BE2C (cell line): ENCODE measurements around the gene FAM174B.

ENCODE experiments used
- DNase-seq: peaks from one replicate; pipeline ENCODE4 v3.0.0-alpha.2; 2020
- H3K27me3 ChIP-seq: fragments of 250-450 bp; sonication (Bioruptor Pico); 2 replicates; pipeline ENCODE4 v1.5.1; 2020; ENCODE audit warnings: mild to moderate bottlenecking
- H3K36me3 ChIP-seq: fragments of 250-450 bp; sonication (Bioruptor Pico); 2 replicates; pipeline ENCODE4 v1.5.1; 2020; ENCODE audit warnings: mild to moderate bottlenecking
- H3K4me1 ChIP-seq: fragments of 250-450 bp; sonication (Bioruptor Pico); 2 replicates; pipeline ENCODE4 v1.5.1; 2020
- H3K4me3 ChIP-seq: 2 replicates; pipeline ENCODE4 v1.5.1; 2011; ENCODE audit warnings: low read depth, low read length
- H3K9me3 ChIP-seq: fragments of 250-450 bp; sonication (Bioruptor Pico); 2 replicates; pipeline ENCODE4 v1.5.1; 2020
- CTCF ChIP-seq: IDR thresholded peaks from 2 replicates; pipeline ENCODE4 v1.5.1; 2012; ENCODE audit warnings: mild to moderate bottlenecking, low read depth, low read length

FAM174B gene

GRCh38 chr15:92591275-92591674, 64.3 kb downstream of the FAM174B start:
- Histone ChIP-seq H3K4me1 (no peaks in the 10 kb centered on the region), H3K36me3 (no peaks in the 10 kb centered on the region), H3K9me3 (no peaks in the 10 kb centered on the region), H3K27me3 (no peaks in the 10 kb centered on the region), H3K4me3 (no peak overlapping the region)
- no peak for TF ChIP-seq CTCF
- no peak for DNase-seq

- no peaks in the 10 kb centered on the region for H3K4me1 ChIP-seq
- no peaks in the 10 kb centered on the region for H3K9me3 ChIP-seq
- no peak overlapping the region for H3K4me3 ChIP-seq
- TF ChIP-seq CTCF = no peak
- no peaks in the 10 kb centered on the region for H3K36me3 ChIP-seq
- peaks cover 4% of the 10 kb centered on the region; the same call in 1 of the 2 replicates for H3K27me3 ChIP-seq
- no peak for DNase-seq
Observed at GRCh38 chr15:92586966-92587365, 68.6 kb downstream of the FAM174B start.

- no peak for DNase-seq
- Histone ChIP-seq H3K27me3 (peaks cover 4% of the 10 kb centered on the region; the same call in 1 of the 2 replicates), H3K36me3 (no peaks in the 10 kb centered on the region), H3K4me3 (no peak overlapping the region), H3K9me3 (no peaks in the 10 kb centered on the region), H3K4me1 (no peaks in the 10 kb centered on the region)
- TF ChIP-seq CTCF = no peak
Observed at GRCh38 chr15:92586383-92586942, 69.1 kb downstream of the FAM174B start.

- Histone ChIP-seq H3K4me1 (no peaks in the 10 kb centered on the region), H3K4me3 (no peak overlapping the region), H3K27me3 (peaks cover 4% of the 10 kb centered on the region; the same call in 1 of the 2 replicates), H3K9me3 (no peaks in the 10 kb centered on the region), H3K36me3 (no peaks in the 10 kb centered on the region)
- no peak for DNase-seq
- TF ChIP-seq CTCF = no peak
Observed at GRCh38 chr15:92584105-92584504, 71.5 kb downstream of the FAM174B start.

GRCh38 chr15:92583096-92584034, 72.2 kb downstream of the FAM174B start:
- Histone ChIP-seq H3K27me3 (peaks cover 6% of the 10 kb centered on the region; the same call in 1 of the 2 replicates), H3K9me3 (no peaks in the 10 kb centered on the region), H3K36me3 (no peaks in the 10 kb centered on the region), H3K4me1 (no peaks in the 10 kb centered on the region), H3K4me3 (no peak overlapping the region)
- no peak for TF ChIP-seq CTCF
- no peak for DNase-seq

- TF ChIP-seq CTCF = no peak
- DNase-seq = no peak
- Histone ChIP-seq H3K36me3 (no peaks in the 10 kb centered on the region), H3K4me1 (no peaks in the 10 kb centered on the region), H3K27me3 (peaks cover 10% of the 10 kb centered on the region; the same call in 1 of the 2 replicates), H3K9me3 (no peaks in the 10 kb centered on the region), H3K4me3 (no peak overlapping the region)
Observed at GRCh38 chr15:92582206-92582605, 73.4 kb downstream of the FAM174B start.
